ENCODE results near the gene GGCT.

Gene GGCT

DNA sequence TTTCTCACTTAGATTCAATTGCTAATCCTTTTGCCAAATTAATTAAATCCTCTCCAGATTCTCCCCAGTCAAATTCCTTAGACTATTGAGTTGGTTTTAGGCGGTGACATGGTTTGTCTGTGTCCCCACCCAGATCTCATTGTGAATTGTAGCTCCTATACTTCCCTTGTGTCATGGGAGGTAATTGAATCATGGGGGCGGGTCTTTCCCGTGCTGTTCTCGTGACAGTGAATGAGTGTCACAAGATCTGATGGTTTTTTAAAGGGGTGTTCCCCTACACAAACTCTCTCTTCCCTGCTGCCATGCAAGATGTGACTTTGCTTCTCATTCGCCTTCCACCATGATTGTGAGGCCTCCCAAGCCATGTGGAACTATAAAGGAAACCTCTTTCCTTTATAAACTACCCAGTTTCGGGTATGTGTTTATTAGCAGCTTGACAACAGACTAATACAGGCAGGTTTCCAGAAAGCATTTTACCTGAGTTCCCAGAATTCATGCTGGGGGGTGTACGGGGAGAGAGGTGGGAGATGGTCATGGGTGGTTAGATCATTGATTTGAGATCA is 45.4 kb upstream of the GGCT start:
- Histone ChIP-seq H3K79me1 (ENCODE audit: low read length) (no peaks in the 10 kb centered on the region), H3K9me3 (ENCODE audit: insufficient read depth, low read depth, low read length) (no peaks in the 10 kb centered on the region), H3K18ac (ENCODE audit: low read length) (no peak overlapping the region), H2BK5ac (ENCODE audit: low read depth, low read length, poor library complexity) (no peak overlapping the region), H3K79me2 (ENCODE audit: control insufficient read depth, insufficient read depth, low read length, poor library complexity) (no peaks in the 10 kb centered on the region), H3K36me3 (ENCODE audit: control insufficient read depth in 1 of 2, insufficient read depth in 2 of 2, low read length in 2 of 2) (no peaks in the 10 kb centered on the region), H3K4me1 (ENCODE audit: control insufficient read depth in 1 of 2, insufficient read depth in 2 of 2, low read length in 2 of 2) (no peaks in the 10 kb centered on the region), H3K23ac (ENCODE audit: low read length) (no peak overlapping the region), H3K14ac (ENCODE audit: low read length) (no peak overlapping the region), H3K4me3 (ENCODE audit: low read depth, low read length) (no peak overlapping the region), H2BK12ac (ENCODE audit: low read length) (no peak overlapping the region), H3K9ac (ENCODE audit: low read length) (no peak overlapping the region), H3K27ac (ENCODE audit: low read depth, low read length) (no peak overlapping the region), H4K91ac (ENCODE audit: low read depth, low read length) (no peak overlapping the region), H3K27me3 (ENCODE audit: insufficient read depth, low read length) (no peaks in the 10 kb centered on the region), H2AK5ac (ENCODE audit: low read length) (no peak overlapping the region), H2BK120ac (ENCODE audit: insufficient read depth, low read length, poor library complexity) (no peak overlapping the region), H4K8ac (ENCODE audit: low read depth, low read length) (no peak overlapping the region), H2AFZ (ENCODE audit: insufficient read depth, low read length, poor library complexity) (no peak overlapping the region), H3K4me2 (ENCODE audit: low read length) (no peak overlapping the region), H3K4ac (ENCODE audit: low read depth, low read length) (no peak overlapping the region), H4K12ac (ENCODE audit: low read depth, low read length) (no peak overlapping the region)
- peak in 1 of 2 donors; percentile 31 for DNase-seq
- no CpG with 5 or more reads among the region's 7 CpGs for WGBS (ENCODE audit: extremely low coverage, insufficient coverage, insufficient read length)

DNA sequence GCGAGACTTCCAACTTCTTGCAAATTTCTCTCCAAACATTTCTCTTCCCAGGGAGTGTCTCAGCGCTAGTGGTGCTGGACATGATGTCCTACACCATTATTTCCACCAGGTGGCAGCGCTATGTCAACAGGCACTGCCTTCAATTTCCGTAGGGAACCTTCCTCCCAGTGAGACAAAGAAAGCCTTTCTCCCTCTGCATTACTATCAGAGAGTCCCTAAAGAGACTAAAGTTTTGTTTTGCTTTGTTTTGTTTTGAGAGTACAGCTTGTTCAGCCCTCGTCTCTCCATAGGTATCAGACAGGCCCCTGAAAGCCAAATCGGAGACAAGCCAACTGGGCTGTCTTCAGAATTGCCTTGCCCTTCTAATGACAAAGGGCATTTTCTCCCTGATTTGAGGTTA is 44.2 kb upstream of the GGCT start:
- H3K27ac ChIP-seq (ENCODE audit: low read depth, low read length), result no peak overlapping the region
- H2AFZ ChIP-seq (ENCODE audit: insufficient read depth, low read length, poor library complexity), result no peak overlapping the region
- no peaks in the 10 kb centered on the region for H3K79me2 ChIP-seq (ENCODE audit: control insufficient read depth, insufficient read depth, low read length, poor library complexity)
- H4K12ac ChIP-seq (ENCODE audit: low read depth, low read length), result no peak overlapping the region
- H3K18ac ChIP-seq (ENCODE audit: low read length), result no peak overlapping the region
- H3K4me1 ChIP-seq (ENCODE audit: control insufficient read depth in 1 of 2, insufficient read depth in 2 of 2, low read length in 2 of 2), result no peaks in the 10 kb centered on the region
- H2AK5ac ChIP-seq (ENCODE audit: low read length), result no peak overlapping the region
- no peaks in the 10 kb centered on the region for H3K9me3 ChIP-seq (ENCODE audit: insufficient read depth, low read depth, low read length)
- H2BK5ac ChIP-seq (ENCODE audit: low read depth, low read length, poor library complexity), result no peak overlapping the region
- H2BK120ac ChIP-seq (ENCODE audit: insufficient read depth, low read length, poor library complexity), result peak overlapping the region; percentile 31
- no peak overlapping the region for H3K23ac ChIP-seq (ENCODE audit: low read length)
- H3K4me3 ChIP-seq (ENCODE audit: low read depth, low read length), result no peak overlapping the region
- no peak overlapping the region for H4K91ac ChIP-seq (ENCODE audit: low read depth, low read length)
- no peak overlapping the region for H3K14ac ChIP-seq (ENCODE audit: low read length)
- H3K36me3 ChIP-seq (ENCODE audit: control insufficient read depth in 1 of 2, insufficient read depth in 2 of 2, low read length in 2 of 2), result no peaks in the 10 kb centered on the region
- DNase-seq, result peak; percentile 52 to 85
- H3K9ac ChIP-seq (ENCODE audit: low read length), result no peak overlapping the region
- H3K4me2 ChIP-seq (ENCODE audit: low read length), result no peak overlapping the region
- no CpG with 5 or more reads among the region's 6 CpGs for WGBS (ENCODE audit: extremely low coverage, insufficient coverage, insufficient read length)
- peak overlapping the region; percentile 17 for H4K8ac ChIP-seq (ENCODE audit: low read depth, low read length)
- H3K27me3 ChIP-seq (ENCODE audit: insufficient read depth, low read length), result no peaks in the 10 kb centered on the region
- no peaks in the 10 kb centered on the region for H3K79me1 ChIP-seq (ENCODE audit: low read length)
- H2BK12ac ChIP-seq (ENCODE audit: low read length), result peak overlapping the region; percentile 65
- no peak overlapping the region for H3K4ac ChIP-seq (ENCODE audit: low read depth, low read length)

GRCh38 chr7:30546596-30546995 is 42.0 kb upstream of the GGCT start:
- no peaks in the 10 kb centered on the region for H3K4me1 ChIP-seq (ENCODE audit: control insufficient read depth in 1 of 2, insufficient read depth in 2 of 2, low read length in 2 of 2)

GRCh38 chr7:30545791-30546555 is 41.3 kb upstream of the GGCT start:
- no peak overlapping the region for H2BK12ac ChIP-seq (ENCODE audit: low read length)

More at GRCh38 chr7:30546596-30546995, 42.0 kb upstream of the GGCT start:
- Histone ChIP-seq H3K27ac (ENCODE audit: low read depth, low read length) (no peak overlapping the region), H3K27me3 (ENCODE audit: insufficient read depth, low read length) (no peaks in the 10 kb centered on the region), H3K4me3 (ENCODE audit: low read depth, low read length) (no peak overlapping the region), H3K4me2 (ENCODE audit: low read length) (no peak overlapping the region), H2AFZ (ENCODE audit: insufficient read depth, low read length, poor library complexity) (no peak overlapping the region), H3K4ac (ENCODE audit: low read depth, low read length) (no peak overlapping the region), H3K23ac (ENCODE audit: low read length) (no peak overlapping the region), H3K14ac (ENCODE audit: low read length) (no peak overlapping the region), H3K36me3 (ENCODE audit: control insufficient read depth in 1 of 2, insufficient read depth in 2 of 2, low read length in 2 of 2) (no peaks in the 10 kb centered on the region), H3K79me2 (ENCODE audit: control insufficient read depth, insufficient read depth, low read length, poor library complexity) (no peaks in the 10 kb centered on the region), H3K18ac (ENCODE audit: low read length) (no peak overlapping the region), H3K9ac (ENCODE audit: low read length) (no peak overlapping the region), H2AK5ac (ENCODE audit: low read length) (no peak overlapping the region), H2BK5ac (ENCODE audit: low read depth, low read length, poor library complexity) (no peak overlapping the region), H2BK120ac (ENCODE audit: insufficient read depth, low read length, poor library complexity) (no peak overlapping the region), H4K12ac (ENCODE audit: low read depth, low read length) (no peak overlapping the region), H3K9me3 (ENCODE audit: insufficient read depth, low read depth, low read length) (no peaks in the 10 kb centered on the region), H4K8ac (ENCODE audit: low read depth, low read length) (no peak overlapping the region), H3K79me1 (ENCODE audit: low read length) (no peaks in the 10 kb centered on the region), H4K91ac (ENCODE audit: low read depth, low read length) (no peak overlapping the region), H2BK12ac (ENCODE audit: low read length) (no peak overlapping the region)
- no peak for DNase-seq
- WGBS (ENCODE audit: extremely low coverage, insufficient coverage, insufficient read length), result no CpG with 5 or more reads among the region's 4 CpGs

More at GRCh38 chr7:30545791-30546555, 41.3 kb upstream of the GGCT start:
- no peaks in the 10 kb centered on the region for H3K79me1 ChIP-seq (ENCODE audit: low read length)
- H2AFZ ChIP-seq (ENCODE audit: insufficient read depth, low read length, poor library complexity), result no peak overlapping the region
- H3K9ac ChIP-seq (ENCODE audit: low read length), result no peak overlapping the region
- H3K9me3 ChIP-seq (ENCODE audit: insufficient read depth, low read depth, low read length), result no peaks in the 10 kb centered on the region
- no peaks in the 10 kb centered on the region for H3K36me3 ChIP-seq (ENCODE audit: control insufficient read depth in 1 of 2, insufficient read depth in 2 of 2, low read length in 2 of 2)
- H3K14ac ChIP-seq (ENCODE audit: low read length), result no peak overlapping the region
- H3K4me3 ChIP-seq (ENCODE audit: low read depth, low read length), result no peak overlapping the region
- no peak overlapping the region for H3K27ac ChIP-seq (ENCODE audit: low read depth, low read length)
- no peaks in the 10 kb centered on the region for H3K4me1 ChIP-seq (ENCODE audit: control insufficient read depth in 1 of 2, insufficient read depth in 2 of 2, low read length in 2 of 2)
- no peak overlapping the region for H3K4ac ChIP-seq (ENCODE audit: low read depth, low read length)
- no CpG with 5 or more reads among the region's 5 CpGs for WGBS (ENCODE audit: extremely low coverage, insufficient coverage, insufficient read length)
- no peak overlapping the region for H4K12ac ChIP-seq (ENCODE audit: low read depth, low read length)
- H4K8ac ChIP-seq (ENCODE audit: low read depth, low read length), result no peak overlapping the region
- DNase-seq, result no peak
- H3K23ac ChIP-seq (ENCODE audit: low read length), result no peak overlapping the region
- no peak overlapping the region for H2BK120ac ChIP-seq (ENCODE audit: insufficient read depth, low read length, poor library complexity)
- no peak overlapping the region for H2AK5ac ChIP-seq (ENCODE audit: low read length)
- H3K18ac ChIP-seq (ENCODE audit: low read length), result no peak overlapping the region
- H3K4me2 ChIP-seq (ENCODE audit: low read length), result no peak overlapping the region
- H3K27me3 ChIP-seq (ENCODE audit: insufficient read depth, low read length), result no peaks in the 10 kb centered on the region
- no peaks in the 10 kb centered on the region for H3K79me2 ChIP-seq (ENCODE audit: control insufficient read depth, insufficient read depth, low read length, poor library complexity)
- H4K91ac ChIP-seq (ENCODE audit: low read depth, low read length), result no peak overlapping the region
- no peak overlapping the region for H2BK5ac ChIP-seq (ENCODE audit: low read depth, low read length, poor library complexity)
